ENCODE measurements around the gene DGKZ.

DNA sequence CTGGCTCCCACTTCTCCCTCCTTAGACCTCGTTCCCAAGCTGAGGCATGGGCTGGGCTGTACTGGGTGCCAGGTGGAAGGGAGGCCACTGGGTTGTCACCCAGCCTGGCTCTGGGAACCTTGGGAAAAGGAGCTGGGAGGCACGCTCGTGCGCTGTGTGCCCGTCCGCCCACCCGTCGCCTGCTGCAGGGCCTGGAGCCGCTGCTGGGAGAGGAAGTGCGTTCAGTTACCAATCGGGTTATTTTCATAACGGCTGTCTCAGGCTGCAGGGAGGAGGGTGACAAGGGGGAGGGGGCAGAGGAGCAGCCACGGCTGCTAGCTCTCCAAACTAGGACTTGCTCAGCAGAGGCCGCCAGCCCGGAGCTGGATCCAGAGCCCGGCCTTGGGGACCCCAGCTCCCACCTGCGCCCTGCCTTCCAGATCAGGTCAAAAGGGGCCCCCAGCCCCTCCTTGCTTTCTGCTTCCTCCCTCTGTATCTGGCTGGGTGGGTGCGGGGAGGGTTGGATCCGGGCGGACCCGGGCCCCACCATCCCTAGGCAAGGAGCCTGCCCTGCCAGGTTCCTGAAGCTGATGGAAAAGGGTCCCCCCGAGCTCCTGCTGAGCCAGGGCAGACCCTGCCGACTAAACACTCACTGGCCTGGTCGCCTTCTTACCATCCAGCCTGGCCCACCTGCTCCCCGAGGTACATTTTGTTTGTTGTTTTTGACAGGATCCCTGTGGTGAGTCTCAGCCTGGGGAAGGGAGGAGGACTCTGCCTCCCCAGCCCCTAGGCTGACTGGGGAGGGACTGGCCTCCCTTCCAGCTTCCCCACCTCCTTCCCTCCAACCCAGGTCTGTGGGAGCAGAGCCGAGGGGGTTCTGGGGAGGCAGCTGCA, 14.3 kb downstream of the DGKZ start:
- TF ChIP-seq, protein P1, sequence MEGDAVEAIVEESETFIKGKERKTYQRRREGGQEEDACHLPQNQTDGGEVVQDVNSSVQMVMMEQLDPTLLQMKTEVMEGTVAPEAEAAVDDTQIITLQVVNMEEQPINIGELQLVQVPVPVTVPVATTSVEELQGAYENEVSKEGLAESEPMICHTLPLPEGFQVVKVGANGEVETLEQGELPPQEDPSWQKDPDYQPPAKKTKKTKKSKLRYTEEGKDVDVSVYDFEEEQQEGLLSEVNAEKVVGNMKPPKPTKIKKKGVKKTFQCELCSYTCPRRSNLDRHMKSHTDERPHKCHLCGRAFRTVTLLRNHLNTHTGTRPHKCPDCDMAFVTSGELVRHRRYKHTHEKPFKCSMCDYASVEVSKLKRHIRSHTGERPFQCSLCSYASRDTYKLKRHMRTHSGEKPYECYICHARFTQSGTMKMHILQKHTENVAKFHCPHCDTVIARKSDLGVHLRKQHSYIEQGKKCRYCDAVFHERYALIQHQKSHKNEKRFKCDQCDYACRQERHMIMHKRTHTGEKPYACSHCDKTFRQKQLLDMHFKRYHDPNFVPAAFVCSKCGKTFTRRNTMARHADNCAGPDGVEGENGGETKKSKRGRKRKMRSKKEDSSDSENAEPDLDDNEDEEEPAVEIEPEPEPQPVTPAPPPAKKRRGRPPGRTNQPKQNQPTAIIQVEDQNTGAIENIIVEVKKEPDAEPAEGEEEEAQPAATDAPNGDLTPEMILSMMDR (IDR thresholded peaks at IDR 0.05; ENCODE audit: insufficient read depth, low read length, poor library complexity, severe bottlenecking) = no peak
- TF ChIP-seq EZH2phosphoT487 (conservative IDR thresholded peaks at IDR 0.05; ENCODE audit: low read length) = no peak
